GM18909 (cell line): ENCODE measurements around the gene KCNT1.

Source experiments
- ATAC-seq: cut with Tn5 transposase; IDR thresholded peaks from one replicate; pipeline ENCODE4 v1.9.1; 2021; ENCODE audit warnings: mild to moderate bottlenecking; ENCODE audit not compliant: unreplicated experiment, poor library complexity

The KCNT1 gene

GRCh38 chr9:135760465-135760864 lies 58.5 kb downstream of the KCNT1 start:
- no peak for ATAC-seq

DNA sequence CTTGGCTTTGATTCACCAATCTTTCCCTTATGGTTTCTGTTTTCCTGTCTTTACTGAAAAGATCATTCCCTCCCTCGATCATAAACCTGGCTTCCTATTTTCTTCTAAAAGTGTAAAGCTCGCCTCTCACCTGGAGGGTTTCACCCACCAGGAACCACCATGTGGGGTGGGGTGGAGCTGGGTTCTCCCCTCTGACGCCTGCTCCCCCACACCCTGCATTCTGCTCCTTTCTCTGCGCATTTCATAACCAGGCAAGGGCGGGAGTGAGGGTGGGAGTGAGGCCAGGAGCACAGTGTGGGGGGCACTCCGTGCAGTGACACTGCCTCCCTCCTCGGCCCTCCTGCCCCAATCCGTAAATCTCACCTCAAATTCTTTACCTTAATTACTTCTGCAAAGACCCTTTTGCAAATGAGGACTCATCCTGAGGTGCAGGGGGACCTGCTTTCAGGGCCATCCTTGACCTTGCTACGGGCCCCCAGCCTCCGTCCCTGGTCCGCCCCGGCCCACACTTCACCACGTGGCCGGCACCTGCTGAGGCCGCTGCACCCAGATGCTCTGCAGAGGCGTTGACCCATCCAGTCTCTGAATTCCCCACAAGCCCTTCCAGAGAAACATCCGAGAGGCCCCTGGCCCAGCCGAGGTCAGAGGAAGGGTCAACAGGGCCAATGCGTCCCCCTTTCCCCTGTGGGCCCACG lies 59.3 kb downstream of the KCNT1 start:
- ATAC-seq: no peak

- no peak for ATAC-seq
Observed at GRCh38 chr9:135761845-135762168, 59.8 kb downstream of the KCNT1 start.

GRCh38 chr9:135762921-135763320 lies 60.9 kb downstream of the KCNT1 start:
- ATAC-seq: no peak

DNA sequence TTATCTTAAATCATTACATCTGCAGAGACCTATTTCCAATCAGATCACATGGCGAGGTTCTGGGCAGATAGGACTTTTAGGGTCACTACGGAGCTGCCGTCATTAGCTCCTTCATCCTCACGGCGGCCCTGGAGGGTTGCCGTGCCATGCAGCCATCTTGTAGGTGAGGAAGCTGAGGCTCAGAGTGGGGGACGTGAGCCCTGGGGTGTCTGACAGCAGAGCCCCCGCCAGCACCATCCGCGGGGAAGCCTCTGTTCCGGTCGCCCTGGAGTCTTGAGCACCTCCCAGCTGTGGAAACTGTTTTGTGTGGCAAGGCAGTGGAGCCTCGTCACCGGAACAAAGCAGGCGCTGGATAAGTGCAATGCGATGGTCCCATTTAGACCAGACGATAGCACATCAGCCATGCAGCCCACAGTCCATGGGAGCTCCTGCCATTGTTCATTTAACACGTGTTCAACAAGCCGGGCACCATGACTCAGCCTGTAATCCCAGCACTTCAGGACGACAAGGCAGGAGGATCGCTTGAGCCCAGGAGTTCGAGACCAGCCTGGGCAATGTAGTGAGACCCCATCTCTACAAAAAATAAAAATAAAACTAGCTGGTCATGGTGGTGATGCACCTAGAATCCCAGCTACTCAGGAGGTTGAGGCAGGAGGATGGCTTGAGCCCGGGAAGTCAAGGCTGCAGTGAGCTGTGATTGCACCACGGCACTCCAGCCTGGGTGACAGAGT lies 61.9 kb downstream of the KCNT1 start:
- ATAC-seq: no peak

DNA sequence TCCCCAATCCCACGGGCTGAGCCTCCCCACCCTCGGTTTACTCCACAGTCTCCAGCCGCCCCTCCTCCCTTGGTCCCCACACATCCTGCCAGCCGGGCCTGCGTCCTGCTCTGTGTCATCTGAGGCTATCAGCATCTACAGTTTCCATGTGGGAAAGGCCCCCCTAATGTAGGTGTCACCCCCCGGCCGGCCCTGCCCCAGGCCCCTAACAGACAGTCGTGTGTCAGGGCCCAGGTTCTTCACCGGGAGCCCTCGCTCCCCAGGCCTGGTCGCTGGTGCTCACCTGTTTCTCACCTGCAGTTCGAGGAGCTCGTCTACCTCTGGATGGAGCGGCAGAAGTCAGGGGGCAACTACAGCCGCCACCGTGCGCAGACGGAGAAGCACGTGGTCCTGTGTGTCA lies 62.7 kb downstream of the KCNT1 start:
- no peak for ATAC-seq

DNA sequence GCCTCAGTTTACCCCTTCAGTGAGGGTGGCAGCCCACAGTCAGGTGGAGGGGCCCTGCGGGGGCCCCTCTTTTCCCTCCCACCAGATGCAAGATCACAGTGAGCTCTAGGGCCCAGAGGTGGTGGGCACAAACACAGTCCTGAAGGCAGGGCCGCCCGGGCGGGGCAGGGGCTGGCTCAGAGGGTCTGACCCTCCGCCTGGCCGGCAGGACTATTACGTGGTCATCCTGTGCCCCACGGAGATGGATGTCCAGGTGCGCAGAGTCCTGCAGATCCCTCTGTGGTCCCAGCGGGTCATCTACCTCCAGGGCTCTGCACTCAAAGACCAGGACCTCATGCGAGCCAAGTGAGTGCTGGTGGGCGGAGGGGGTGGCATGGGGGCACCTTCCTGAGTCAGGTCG lies 63.4 kb downstream of the KCNT1 start:
- ATAC-seq: no peak

DNA sequence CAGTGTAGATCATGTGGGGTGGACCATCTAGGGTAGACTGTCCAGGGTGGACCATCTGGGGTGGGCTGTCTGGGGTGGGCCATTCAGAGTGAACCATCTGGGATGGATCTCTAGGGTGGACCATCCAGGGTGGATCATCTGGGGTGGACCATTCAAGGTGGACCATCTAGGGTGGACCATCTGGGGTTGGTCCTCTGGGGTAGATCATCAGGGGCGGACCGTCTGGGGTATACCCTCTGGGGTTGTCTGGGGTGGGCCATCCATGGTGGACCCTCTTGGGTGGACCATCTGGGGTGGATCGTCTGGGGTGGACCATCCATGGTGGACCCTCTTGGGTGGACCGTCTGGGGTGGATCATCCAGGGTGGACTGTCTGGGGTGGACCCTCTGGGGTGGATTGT lies 64.3 kb downstream of the KCNT1 start:
- no peak for ATAC-seq

- no peak for ATAC-seq
Observed at GRCh38 chr9:135766707-135767106, 64.7 kb downstream of the KCNT1 start.

DNA sequence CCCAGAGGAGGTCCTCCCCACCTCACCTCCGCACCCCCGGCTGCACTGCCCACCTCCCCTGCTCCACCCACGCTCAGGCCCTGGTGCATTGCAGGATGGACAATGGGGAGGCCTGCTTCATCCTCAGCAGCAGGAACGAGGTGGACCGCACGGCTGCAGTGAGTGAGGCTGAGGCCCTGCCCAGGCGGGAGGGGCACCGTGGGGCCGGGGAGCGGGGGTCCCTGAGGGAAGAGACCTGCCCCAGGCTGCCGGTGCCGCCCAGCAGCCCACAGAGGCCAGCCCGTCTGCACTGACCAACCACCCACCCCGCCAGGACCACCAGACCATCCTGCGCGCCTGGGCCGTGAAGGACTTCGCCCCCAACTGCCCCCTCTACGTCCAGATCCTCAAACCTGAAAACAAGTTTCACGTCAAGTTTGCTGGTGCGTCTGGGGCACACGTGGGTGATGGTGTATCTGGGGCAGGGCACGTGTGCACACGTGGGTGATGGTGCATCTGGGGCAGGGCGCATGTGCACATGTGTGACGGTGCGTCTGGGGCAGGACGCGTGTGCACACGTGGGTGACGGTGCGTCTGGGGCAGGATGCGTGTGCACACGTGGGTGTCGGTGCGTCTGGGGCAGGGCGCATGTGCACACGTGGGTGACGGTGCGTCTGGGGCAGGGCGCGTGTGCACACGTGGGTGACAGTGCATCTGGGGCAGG lies 66.7 kb downstream of the KCNT1 start:
- ATAC-seq: no peak

DNA sequence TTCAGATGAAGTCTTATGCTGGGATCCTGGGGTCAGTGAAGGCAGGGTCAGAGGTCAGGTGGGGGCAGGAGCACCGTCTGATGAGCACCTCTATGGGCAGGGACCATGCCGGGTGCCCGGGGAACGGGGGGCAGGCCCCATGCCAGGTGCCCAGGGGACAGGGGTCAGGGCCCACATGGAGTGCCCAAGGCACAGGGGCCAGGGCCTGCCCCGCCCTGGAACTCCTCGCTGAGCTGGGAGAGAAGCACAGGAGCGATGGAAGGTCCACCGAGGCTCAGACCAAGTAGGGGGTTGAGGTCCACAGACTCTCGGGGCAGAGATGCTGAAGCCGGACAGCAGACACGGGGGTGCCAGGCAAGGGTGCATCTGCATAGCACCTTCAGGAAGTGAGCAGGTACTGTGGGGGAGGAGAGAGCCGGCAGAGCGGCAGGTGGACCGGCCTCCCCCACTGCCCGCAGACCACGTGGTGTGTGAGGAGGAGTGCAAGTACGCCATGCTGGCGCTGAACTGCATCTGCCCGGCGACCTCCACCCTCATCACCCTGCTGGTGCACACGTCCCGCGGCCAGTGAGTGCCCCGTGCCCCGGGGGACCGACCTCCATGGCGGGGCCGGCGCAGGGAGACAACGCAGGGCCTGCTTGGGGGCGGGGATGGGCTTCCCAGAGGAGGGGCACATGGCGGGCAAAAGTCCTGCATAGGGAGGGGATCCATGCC lies 67.7 kb downstream of the KCNT1 start:
- ATAC-seq: no peak

DNA sequence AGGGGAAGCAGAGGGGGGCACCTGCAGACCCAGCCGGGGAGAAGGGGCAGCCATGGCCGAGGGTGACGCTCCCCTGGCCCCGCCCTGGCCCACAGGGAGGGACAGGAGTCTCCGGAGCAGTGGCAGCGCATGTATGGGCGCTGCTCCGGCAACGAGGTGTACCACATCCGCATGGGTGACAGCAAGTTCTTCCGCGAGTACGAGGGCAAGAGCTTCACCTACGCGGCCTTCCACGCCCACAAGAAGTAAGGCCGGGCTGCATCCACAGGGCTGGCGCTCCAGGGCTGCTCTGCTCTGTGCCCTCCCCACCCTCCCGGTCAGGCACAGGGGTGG lies 68.2 kb downstream of the KCNT1 start:
- no peak for ATAC-seq

DNA sequence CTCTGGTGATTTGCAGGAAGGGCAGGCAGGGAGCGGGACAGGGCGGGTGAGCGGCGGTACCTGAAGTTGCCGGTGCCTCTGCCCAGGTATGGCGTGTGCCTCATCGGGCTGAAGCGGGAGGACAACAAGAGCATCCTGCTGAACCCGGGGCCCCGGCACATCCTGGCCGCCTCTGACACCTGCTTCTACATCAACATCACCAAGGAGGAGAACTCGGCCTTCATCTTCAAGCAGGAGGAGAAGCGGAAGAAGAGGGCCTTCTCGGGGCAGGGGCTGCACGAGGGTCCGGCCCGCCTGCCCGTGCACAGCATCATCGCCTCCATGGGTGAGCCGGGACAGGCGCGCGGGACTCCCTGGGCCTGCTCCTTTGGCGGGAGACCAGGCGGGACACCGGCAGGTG lies 68.8 kb downstream of the KCNT1 start:
- no peak for ATAC-seq

- ATAC-seq: no peak
Observed at GRCh38 chr9:135771401-135772051, 69.5 kb downstream of the KCNT1 start.

- no peak for ATAC-seq
Observed at GRCh38 chr9:135772056-135772646, 70.2 kb downstream of the KCNT1 start.

DNA sequence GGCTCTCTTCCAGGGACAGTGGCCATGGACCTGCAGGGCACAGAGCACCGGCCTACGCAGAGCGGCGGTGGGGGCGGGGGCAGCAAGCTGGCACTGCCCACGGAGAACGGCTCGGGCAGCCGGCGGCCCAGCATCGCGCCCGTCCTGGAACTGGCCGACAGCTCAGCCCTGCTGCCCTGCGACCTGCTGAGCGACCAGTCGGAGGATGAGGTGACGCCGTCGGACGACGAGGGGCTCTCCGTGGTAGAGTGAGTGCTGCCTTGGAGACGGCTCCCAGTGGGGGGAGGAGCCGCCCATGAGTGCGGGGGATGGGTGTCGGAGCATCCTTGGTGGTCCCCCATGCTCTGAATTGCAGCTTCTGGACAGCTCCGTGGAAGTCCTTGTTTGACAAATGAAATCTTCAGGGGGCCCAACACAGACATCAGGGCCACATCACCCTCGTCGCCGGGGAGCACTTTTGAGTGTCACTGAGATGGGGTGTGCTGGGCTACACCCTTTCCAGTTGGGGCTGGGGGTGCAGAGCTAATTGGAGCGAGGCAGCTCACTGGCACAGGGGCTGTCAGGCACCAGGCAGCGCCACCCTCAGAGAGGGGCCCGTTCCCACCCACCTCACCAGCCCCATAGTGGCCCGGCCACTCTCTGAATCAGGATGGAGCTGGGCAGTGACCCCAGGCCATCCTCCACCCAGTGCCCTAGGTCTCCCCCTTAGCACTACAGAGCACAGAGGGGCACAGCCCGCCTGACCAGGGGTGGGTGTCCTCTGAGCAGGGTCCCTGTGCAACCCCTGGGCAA lies 70.9 kb downstream of the KCNT1 start:
- no peak for ATAC-seq

- no peak for ATAC-seq
Observed at GRCh38 chr9:135773530-135774238, 71.7 kb downstream of the KCNT1 start.

- no peak for ATAC-seq
Observed at GRCh38 chr9:135774239-135774747, 72.3 kb downstream of the KCNT1 start.
